T1000 (cell line): Measurements from ENCODE around the gene EEFSEC.

Source experiments
- DNase-seq: peaks from one replicate; lab custom pipeline; 2025; ENCODE audit warnings: mixed read lengths; lab: John Stamatoyannopoulos, UW

Gene EEFSEC

DNA sequence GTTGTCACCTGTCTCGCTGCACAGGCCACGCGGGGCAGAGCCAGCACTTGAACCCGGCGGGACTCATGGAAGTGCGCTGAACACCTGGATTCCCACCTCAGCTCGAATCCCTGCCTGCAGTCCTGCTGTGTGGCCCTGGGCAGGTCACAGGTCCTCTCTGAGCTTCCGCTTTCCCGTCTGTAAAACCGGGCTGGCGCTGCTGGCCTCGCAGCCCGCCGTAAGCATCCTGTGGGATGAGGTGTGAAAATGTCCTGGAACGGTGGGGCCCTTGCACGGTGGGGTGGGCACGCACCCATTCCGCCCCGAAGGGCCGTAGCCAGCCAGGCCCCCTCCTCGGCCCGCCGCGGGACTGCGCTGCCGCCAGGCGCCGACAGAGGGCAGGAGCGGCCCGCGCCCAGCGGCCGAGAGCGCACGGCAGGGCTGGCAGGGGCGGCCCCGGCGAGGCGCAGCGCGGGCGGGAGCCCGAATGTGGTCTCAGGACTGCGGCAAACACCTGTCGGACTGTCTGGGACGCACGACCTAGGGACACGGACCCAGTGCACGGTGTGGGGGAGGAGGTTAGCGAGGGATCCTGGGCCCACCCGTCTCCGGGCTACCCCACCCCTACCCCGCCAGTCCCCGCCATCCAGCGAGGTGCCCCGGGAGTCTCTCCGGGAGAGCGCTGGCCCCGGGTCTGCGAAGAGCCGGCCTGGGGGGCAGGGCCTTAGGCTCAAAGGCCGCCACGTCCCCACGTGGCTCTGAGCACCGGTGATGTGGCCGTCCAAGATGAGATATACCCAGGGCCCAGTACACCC, 273.0 kb downstream of the EEFSEC start:
- no peak for DNase-seq

- DNase-seq: no peak
These were observed 274.0 kb downstream of the EEFSEC start for GRCh38 chr3:128427175-128427857.

GRCh38 chr3:128427872-128428822, 274.9 kb downstream of the EEFSEC start:
- DNase-seq: no peak

- DNase-seq: no peak
These were observed 276.0 kb downstream of the EEFSEC start for GRCh38 chr3:128429275-128429674.

GRCh38 chr3:128429751-128430150, 276.5 kb downstream of the EEFSEC start:
- DNase-seq: no peak

- DNase-seq: no peak
These were observed 277.0 kb downstream of the EEFSEC start for GRCh38 chr3:128430301-128430700.

DNA sequence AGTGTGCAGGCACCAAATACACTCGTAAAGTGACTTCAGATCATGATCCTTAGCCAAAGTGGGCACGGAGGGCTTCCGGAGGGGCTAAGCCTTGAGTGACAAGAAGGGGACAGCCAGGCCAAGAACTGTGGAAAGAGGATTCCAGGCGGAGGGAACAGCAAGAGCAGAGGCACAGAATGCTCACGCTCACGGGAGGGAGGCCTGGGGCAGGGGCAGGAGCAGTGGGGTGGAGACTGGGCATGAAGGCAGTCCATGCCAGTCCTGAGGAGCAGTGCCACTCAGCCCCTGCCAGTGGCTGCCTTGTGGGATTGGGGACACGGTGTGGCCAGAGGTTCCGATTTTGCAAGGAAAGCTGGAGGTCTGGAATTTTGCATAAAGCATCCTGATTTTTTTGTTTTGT, 277.4 kb downstream of the EEFSEC start:
- no peak for DNase-seq

DNA sequence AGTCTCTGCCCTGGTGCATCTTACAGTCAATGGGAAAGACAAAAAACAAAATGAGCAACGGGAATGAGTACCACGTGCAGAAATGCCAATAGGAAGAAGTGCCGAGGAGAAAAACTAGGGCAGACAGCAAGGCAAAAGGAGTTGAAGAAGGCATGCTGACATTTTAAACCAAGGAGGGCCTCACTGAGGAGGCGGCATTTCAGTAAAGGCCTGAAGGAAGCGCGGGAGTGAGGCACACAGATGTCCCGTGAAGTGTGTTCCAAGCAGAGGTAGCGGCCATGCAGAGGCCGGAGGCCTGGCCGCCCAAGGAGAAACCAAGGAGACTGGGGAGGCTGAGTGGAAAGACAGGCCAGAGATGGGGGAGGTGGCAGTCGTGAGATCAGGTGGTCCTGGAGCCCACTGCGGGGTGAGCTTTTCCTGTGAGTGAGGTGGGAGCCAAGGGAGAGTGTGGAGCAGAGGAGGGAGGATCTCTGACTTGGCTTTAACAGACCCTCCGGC, 278.6 kb downstream of the EEFSEC start:
- no peak for DNase-seq

- DNase-seq: no peak
These were observed 279.2 kb downstream of the EEFSEC start for GRCh38 chr3:128432301-128432970.

DNA sequence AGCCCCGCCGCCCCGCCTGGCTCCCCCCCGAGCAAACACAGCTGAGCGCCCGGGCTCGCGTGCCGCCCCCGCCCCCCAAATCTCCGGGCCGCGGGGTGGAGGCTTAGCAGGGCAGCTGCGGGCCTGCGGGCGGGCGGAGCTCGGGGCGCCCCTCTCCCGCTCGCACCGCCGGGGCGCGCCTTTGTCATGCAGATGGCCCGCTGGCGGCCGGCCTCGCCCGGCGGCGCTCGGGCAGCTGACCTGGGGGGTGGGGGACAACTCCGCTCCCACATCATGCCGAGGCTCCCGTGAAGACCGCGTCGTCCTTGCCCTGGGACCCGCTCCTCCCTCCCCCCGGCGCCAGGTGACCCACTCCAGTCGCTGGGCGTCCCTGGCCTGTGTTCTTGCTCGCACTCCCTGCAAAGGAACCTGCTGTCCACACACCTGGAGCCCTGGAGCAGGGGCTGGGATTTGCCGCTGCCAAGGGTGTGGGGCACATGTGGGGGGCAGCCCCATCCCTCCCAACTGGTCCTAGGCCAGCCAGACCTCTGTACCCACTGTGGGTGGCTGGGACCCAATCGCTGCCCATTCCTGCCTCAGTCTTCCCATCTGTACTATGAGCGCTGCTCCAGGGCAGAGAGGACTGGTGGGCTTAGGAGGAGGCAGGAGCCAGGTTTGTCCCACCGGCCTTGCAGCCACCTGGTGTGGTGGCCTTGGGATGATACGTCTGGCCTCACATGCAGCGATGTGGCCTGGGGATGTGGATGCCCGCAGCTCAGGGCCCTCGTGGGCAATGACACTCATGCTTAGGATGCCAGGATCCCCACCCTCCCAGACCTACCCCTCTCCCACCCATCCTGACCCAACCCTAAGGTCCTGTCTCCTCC, 279.9 kb downstream of the EEFSEC start:
- DNase-seq: no peak

GRCh38 chr3:128433837-128434165, 280.5 kb downstream of the EEFSEC start:
- no peak for DNase-seq

DNA sequence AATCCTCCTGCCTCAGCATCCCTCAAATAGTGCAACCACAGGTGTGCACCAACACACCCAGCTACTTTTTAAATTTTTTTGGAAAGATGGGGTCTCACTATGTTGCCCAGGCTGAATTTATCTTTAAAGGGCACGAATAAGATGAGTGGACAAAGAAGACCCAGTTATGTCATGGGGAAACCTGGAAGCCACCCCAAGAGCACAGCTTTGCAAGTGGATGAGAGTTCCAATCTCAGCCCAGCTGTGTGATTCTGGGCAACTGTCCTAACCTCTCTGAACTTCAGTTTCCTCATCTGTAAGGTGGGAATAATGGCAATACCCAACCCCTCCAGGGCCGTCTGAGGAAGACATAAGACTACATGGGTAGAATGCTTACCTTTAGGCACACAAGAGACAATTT, 281.2 kb downstream of the EEFSEC start:
- DNase-seq: no peak

- DNase-seq: no peak
These were observed 281.8 kb downstream of the EEFSEC start for GRCh38 chr3:128435058-128435457.

DNA sequence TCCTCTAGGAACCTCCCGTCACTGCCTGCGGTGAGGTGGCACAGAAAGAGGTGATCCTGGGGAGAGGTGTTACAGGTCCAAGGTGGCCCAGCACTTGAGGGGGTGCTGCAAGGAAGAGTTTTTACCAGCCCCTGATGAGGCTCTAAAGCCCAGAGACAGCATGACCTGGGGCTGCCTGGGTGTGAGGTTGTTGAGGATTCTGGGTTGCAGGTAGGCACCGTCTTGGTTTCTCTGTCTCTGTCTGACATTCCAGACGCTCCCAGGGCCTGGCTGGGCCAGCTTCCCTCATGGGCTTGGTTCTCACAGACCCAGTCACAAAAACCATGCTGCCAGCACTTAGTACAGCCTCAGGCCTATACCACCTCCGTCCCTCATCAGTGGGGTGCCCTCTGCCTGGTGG, 282.3 kb downstream of the EEFSEC start:
- DNase-seq: no peak

DNA sequence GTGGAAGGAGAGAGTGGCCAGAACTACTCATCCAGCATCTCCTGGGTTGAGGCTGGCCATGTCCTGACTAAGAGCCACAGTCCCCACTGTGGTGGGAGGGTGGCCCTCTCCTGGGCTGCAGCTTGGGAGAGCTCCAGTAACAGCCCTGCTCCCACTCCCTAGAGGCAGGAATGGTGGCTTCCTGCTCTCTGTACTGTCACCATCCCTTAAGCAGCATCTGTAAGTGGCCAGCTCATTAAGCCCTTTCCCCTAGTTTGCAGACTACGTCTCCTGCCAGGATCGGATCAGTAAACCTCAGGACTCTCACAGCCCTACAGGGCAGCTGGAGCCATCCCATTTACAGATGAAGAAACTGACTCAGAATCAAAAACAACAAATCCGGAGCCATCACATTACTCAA, 282.9 kb downstream of the EEFSEC start:
- no peak for DNase-seq

DNA sequence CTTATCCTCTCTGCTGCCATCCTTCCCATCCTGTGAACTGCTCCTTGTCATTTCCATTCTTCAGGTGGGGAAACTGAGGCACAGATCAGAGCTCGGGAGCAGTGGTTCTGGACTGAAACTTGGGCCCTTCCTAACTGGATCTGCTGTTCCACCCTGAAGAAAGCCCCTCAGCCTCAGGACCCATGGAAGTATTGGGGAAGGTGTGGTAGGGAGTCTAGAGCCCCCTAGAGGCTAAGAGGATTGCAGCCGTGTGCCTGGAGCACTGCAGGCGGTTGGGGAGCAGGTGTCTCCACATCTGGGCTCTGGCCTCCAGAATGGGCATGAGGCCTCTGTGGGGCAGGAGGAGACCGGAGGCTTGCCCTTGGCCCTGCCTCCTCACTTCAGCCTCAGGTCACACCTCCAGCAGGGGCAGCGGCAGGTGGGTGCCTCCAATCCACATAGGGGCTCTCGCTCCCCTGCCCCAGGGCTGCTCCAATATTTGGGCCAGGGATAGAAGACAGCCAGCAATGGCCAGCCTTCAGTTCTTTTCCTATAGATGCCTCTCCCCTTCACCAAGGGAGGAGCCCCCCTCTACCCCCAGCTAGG, 285.3 kb downstream of the EEFSEC start:
- no peak for DNase-seq

- peak; percentile 10 for DNase-seq
These were observed 285.9 kb downstream of the EEFSEC start for GRCh38 chr3:128439226-128439625.

DNA sequence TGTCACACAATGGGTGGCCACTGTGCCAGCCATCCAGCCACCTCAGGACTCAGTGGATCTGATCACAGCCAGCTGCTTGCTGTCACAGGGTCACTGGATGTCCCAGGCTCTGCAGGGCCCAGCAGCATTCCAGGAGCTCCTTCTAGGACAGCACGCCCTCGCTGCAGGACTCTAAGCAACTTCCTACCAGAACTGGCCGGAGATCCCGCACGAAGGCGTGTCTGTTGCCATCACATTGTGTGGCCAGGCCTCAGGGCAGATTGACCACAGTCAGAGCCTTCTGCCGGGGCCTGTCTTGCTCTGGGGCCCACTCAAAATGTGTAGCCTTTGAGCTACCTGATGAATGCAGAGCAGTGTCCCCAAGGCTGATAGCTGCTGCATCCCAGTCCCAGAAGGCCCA, 288.8 kb downstream of the EEFSEC start:
- DNase-seq: no peak

DNA sequence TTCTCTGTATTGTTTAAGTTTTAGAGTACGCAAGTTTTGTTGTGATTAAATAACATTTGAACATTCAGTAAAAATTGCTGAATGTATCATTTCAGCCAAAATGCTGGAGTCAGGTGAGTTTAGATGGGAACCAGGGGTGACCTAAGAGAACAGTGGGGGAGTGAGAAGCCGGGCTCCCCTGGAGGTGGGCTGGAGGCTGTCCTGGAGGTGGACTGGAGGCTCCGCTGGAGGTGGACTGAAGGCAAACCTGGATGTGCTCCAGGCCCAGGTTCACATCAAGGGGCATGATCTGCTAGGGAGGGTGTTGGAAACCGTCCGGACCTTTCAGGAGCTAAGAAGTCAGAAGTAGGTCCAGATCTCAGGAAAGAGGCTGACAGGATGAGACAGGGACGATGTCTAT, 289.7 kb downstream of the EEFSEC start:
- no peak for DNase-seq

GRCh38 chr3:128443771-128444170, 290.5 kb downstream of the EEFSEC start:
- no peak for DNase-seq
